ENCODE data around the gene TMEM26.

GRCh38 chr10:61389887-61390286 lies 63.3 kb downstream of the TMEM26 start:
- TF ChIP-seq CTCF (conservative IDR thresholded peaks at IDR 0.05; ENCODE audit: low read depth, low read length) (no peak), EZH2 (IDR thresholded peaks at IDR 0.05; ENCODE audit: low read length, unreplicated experiment) (no peak)
